ENCODE measurements around the gene RABL2A.
"Not testable (repeated sequence)": the region's sequence is repeated elsewhere in the genome, so short reads cannot be mapped to it uniquely, and the experiment has no call there.

RABL2A gene

GRCh38 chr2:113650834-113651815, 24.1 kb downstream of the RABL2A start:
- not testable (repeated sequence) for H3K4me3 ChIP-seq (ENCODE audit: low read length, poor library complexity, severe bottlenecking); H3K27me3 ChIP-seq (ENCODE audit: insufficient read depth, low read length, poor library complexity, severe bottlenecking); H3K9ac ChIP-seq (ENCODE audit: low read depth, low read length, poor library complexity, severe bottlenecking); H4K20me1 ChIP-seq (ENCODE audit: insufficient read depth, low read length, poor library complexity, severe bottlenecking); H3K4me2 ChIP-seq (ENCODE audit: low read depth, low read length, poor library complexity, severe bottlenecking); H3K36me3 ChIP-seq (ENCODE audit: insufficient read depth, low read length); H3F3A ChIP-seq (ENCODE audit: low read depth); H3K9me2 ChIP-seq (replicated peaks; ENCODE audit: low read depth, low read length); H3K79me2 ChIP-seq (ENCODE audit: insufficient read depth, low read length); H3K4me1 ChIP-seq (ENCODE audit: insufficient read depth, low read length, poor library complexity, severe bottlenecking); H3K9me3 ChIP-seq (ENCODE audit: insufficient read depth, low read depth, low read length); H2AFZ ChIP-seq (ENCODE audit: low read length)

- not testable (repeated sequence) for H3K36me3 ChIP-seq (ENCODE audit: insufficient read depth, low read length); H2AFZ ChIP-seq (ENCODE audit: low read length); H3K4me2 ChIP-seq (ENCODE audit: low read depth, low read length, poor library complexity, severe bottlenecking); H3K4me1 ChIP-seq (ENCODE audit: insufficient read depth, low read length, poor library complexity, severe bottlenecking); H3F3A ChIP-seq (ENCODE audit: low read depth); H3K9me2 ChIP-seq (replicated peaks; ENCODE audit: low read depth, low read length); H3K79me2 ChIP-seq (ENCODE audit: insufficient read depth, low read length); H3K9ac ChIP-seq (ENCODE audit: low read depth, low read length, poor library complexity, severe bottlenecking); H3K4me3 ChIP-seq (ENCODE audit: low read length, poor library complexity, severe bottlenecking); H3K27me3 ChIP-seq (ENCODE audit: insufficient read depth, low read length, poor library complexity, severe bottlenecking); H4K20me1 ChIP-seq (ENCODE audit: insufficient read depth, low read length, poor library complexity, severe bottlenecking); H3K9me3 ChIP-seq (ENCODE audit: insufficient read depth, low read depth, low read length)
Observed at GRCh38 chr2:113652599-113652998, 25.5 kb downstream of the RABL2A start.

- not testable (repeated sequence) for H3K36me3 ChIP-seq (ENCODE audit: insufficient read depth, low read length); H3K4me2 ChIP-seq (ENCODE audit: low read depth, low read length, poor library complexity, severe bottlenecking); H3K4me1 ChIP-seq (ENCODE audit: insufficient read depth, low read length, poor library complexity, severe bottlenecking); H3K4me3 ChIP-seq (ENCODE audit: low read length, poor library complexity, severe bottlenecking); H4K20me1 ChIP-seq (ENCODE audit: insufficient read depth, low read length, poor library complexity, severe bottlenecking); H3K9me2 ChIP-seq (replicated peaks; ENCODE audit: low read depth, low read length); H3K9me3 ChIP-seq (ENCODE audit: insufficient read depth, low read depth, low read length); H3K79me2 ChIP-seq (ENCODE audit: insufficient read depth, low read length); H2AFZ ChIP-seq (ENCODE audit: low read length); H3K9ac ChIP-seq (ENCODE audit: low read depth, low read length, poor library complexity, severe bottlenecking); H3F3A ChIP-seq (ENCODE audit: low read depth); H3K27me3 ChIP-seq (ENCODE audit: insufficient read depth, low read length, poor library complexity, severe bottlenecking)
Observed at GRCh38 chr2:113656031-113656624, 29.1 kb downstream of the RABL2A start.

GRCh38 chr2:113657735-113658134, 30.7 kb downstream of the RABL2A start:
- not testable (repeated sequence) for H2AFZ ChIP-seq (ENCODE audit: low read length); H3K9me2 ChIP-seq (replicated peaks; ENCODE audit: low read depth, low read length); H3K4me2 ChIP-seq (ENCODE audit: low read depth, low read length, poor library complexity, severe bottlenecking); H3F3A ChIP-seq (ENCODE audit: low read depth); H3K27me3 ChIP-seq (ENCODE audit: insufficient read depth, low read length, poor library complexity, severe bottlenecking); H3K9ac ChIP-seq (ENCODE audit: low read depth, low read length, poor library complexity, severe bottlenecking); H3K9me3 ChIP-seq (ENCODE audit: insufficient read depth, low read depth, low read length); H3K4me1 ChIP-seq (ENCODE audit: insufficient read depth, low read length, poor library complexity, severe bottlenecking); H3K79me2 ChIP-seq (ENCODE audit: insufficient read depth, low read length); H3K4me3 ChIP-seq (ENCODE audit: low read length, poor library complexity, severe bottlenecking); H3K36me3 ChIP-seq (ENCODE audit: insufficient read depth, low read length); H4K20me1 ChIP-seq (ENCODE audit: insufficient read depth, low read length, poor library complexity, severe bottlenecking)

GRCh38 chr2:113663285-113664060, 36.4 kb downstream of the RABL2A start:
- H3K79me2 ChIP-seq (ENCODE audit: insufficient read depth, low read length); H3K36me3 ChIP-seq (ENCODE audit: insufficient read depth, low read length); H3K9me3 ChIP-seq (ENCODE audit: insufficient read depth, low read depth, low read length); H4K20me1 ChIP-seq (ENCODE audit: insufficient read depth, low read length, poor library complexity, severe bottlenecking); H3K9me2 ChIP-seq (replicated peaks; ENCODE audit: low read depth, low read length); H3K4me2 ChIP-seq (ENCODE audit: low read depth, low read length, poor library complexity, severe bottlenecking); H3K27me3 ChIP-seq (ENCODE audit: insufficient read depth, low read length, poor library complexity, severe bottlenecking); H3K4me3 ChIP-seq (ENCODE audit: low read length, poor library complexity, severe bottlenecking); H3K4me1 ChIP-seq (ENCODE audit: insufficient read depth, low read length, poor library complexity, severe bottlenecking); H2AFZ ChIP-seq (ENCODE audit: low read length); H3F3A ChIP-seq (ENCODE audit: low read depth); H3K9ac ChIP-seq (ENCODE audit: low read depth, low read length, poor library complexity, severe bottlenecking): not testable (repeated sequence)

- H4K20me1 ChIP-seq (ENCODE audit: insufficient read depth, low read length, poor library complexity, severe bottlenecking); H3K4me2 ChIP-seq (ENCODE audit: low read depth, low read length, poor library complexity, severe bottlenecking); H3F3A ChIP-seq (ENCODE audit: low read depth); H3K9me2 ChIP-seq (replicated peaks; ENCODE audit: low read depth, low read length); H3K9ac ChIP-seq (ENCODE audit: low read depth, low read length, poor library complexity, severe bottlenecking); H3K36me3 ChIP-seq (ENCODE audit: insufficient read depth, low read length); H3K4me3 ChIP-seq (ENCODE audit: low read length, poor library complexity, severe bottlenecking); H3K4me1 ChIP-seq (ENCODE audit: insufficient read depth, low read length, poor library complexity, severe bottlenecking); H3K79me2 ChIP-seq (ENCODE audit: insufficient read depth, low read length); H3K27me3 ChIP-seq (ENCODE audit: insufficient read depth, low read length, poor library complexity, severe bottlenecking); H3K9me3 ChIP-seq (ENCODE audit: insufficient read depth, low read depth, low read length); H2AFZ ChIP-seq (ENCODE audit: low read length): not testable (repeated sequence)
Observed at GRCh38 chr2:113664761-113665533, 37.9 kb downstream of the RABL2A start.
